Cardiac ventricle fibroblast (primary cell): ENCODE results near the gene DYNC1H1. TPM values are rescaled to one million over a fixed set of nuclear protein-coding genes. Genes with fewer than 3 reads are reported as not detected.

Experiments used
- total RNA-seq: library from RNA; depleted of rRNA; stranded (reverse); fragments of >200 nt; gene quantifications from 2 replicates; pipeline ENCODE4 v1.2.3, GENCODE V29; 2015

Gene DYNC1H1
- total RNA-seq: 369 and 432 TPM in 2 replicates

DNA sequence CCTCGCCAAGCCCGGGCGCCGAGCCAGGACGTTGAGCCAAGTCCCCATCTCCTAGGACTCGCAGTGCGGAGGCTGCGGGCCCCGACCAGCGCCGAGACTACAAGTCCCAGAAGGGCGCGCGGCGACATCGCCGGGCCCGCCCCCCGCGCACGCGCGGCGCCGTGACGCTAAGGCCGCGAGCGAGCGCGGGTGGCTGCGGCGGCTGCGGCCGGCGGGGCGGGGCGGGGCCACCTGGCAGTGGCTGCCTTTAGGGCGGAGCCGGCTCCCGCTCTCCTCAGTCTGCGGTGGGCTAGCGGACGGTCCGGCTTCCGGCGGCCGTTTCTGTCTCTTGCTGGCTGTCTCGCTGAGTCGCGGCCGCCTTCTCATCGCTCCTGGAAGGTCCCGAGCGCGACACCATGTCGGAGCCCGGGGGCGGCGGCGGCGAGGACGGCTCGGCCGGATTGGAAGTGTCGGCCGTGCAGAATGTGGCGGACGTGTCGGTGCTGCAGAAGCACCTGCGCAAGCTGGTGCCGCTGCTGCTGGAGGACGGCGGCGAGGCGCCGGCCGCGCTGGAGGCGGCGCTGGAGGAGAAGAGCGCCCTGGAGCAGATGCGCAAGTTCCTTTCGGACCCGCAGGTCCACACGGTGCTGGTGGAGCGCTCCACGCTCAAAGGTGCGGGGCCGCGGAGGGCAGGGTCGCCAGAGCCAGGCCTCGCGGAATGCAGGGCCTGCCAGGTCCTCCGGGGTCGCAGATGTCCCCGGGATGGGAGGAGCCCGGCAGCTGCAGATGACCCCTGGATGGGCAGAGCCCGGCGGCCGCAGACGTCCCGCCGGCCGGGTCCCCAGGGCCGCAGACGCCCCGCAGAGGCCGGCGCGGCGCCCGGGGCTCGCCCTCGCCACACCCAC lies at the start of gene DYNC1H1:
TSS of gene DYNC1H1 (plus strand) at position 277 of the 884 bp plus-strand sequence. CDS start at position 396, 119 bp downstream.

DNA sequence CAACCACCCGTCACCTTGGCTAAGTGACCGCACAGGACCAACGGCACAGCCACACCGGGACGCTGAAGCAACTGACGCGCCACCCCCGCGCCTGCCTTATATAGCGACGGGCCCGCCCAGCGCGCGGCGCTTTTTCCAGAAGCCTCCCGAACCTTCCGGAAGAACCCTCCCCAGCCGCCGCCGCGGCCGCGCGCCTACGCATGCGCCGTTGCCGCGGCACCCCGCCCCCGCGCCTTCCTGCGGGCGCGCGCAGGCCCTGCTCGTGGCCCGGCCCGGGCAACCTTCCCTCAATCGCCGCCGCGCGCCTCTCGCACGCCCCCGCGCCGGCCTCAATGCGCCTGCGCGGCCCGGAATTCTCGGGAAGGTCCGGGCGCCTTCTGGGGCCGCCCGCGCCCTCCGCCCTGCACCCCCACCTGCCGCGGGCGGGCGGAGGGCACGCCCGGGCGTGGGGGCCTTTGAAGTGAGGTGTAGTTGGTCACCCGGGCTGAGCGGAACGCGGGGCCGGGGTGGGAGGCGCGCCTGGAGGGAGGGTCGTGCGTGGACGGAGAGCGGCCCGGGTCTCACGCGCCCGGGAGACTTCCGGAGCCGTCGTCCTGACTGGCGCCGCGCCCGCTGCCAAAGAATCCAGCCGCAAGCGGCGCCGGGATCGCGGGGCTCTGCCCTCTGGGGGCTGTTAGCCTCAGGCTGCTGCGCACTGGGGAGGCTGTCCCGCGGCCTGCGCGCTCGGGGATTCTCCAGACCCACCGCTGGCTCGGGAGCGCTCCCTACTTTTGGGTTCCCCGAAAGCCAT lies 122.8 kb downstream of the DYNC1H1 start, which contains the start of gene HSP90AA1:
TSS of gene HSP90AA1 (minus strand) at position 73 of the 790 bp plus-strand sequence. CDS start 666 bp downstream, outside the sequence.

Other genes starting within 250 kb of the DYNC1H1 start
- 65.4 and 85.0 TPM in 2 replicates for gene PPP2R5C, start 202.9 kb upstream of the DYNC1H1 start, total RNA-seq
- 348 and 369 TPM in 2 replicates for gene HSP90AA1, start 122.5 kb downstream of the DYNC1H1 start, total RNA-seq
- gene WDR20, start 175.3 kb downstream of the DYNC1H1 start, total RNA-seq: 11.6 and 14.4 TPM in 2 replicates